Peyer's patch (tissue), 4 donors: ENCODE measurements around the gene TMSB15B.

ENCODE experiments used
- POLR2A ChIP-seq, 2 donors: fragments of 450-650 bp; IDR thresholded peaks; one replicate each; pipeline ENCODE4 v1.5.1; 2017; ENCODE audit warnings: antibody characterized with exemption in 2 of 2, mild to moderate bottlenecking in 2 of 2, moderate library complexity in 2 of 2
- TF ChIP-seq, protein P1 (sequence below), 6 experiments: fragments of 450-650 bp in 4 of 6; fragments of 200-600 bp in 2 of 6; sonication (generic) in 1 of 6; IDR thresholded peaks; one replicate each; pipeline ENCODE4 v1.5.1; 2017 to 2019; ENCODE audit warnings: antibody characterized with exemption in 6 of 6, mild to moderate bottlenecking in 3 of 6, moderate library complexity in 1 of 6

- TF ChIP-seq POLR2A (IDR thresholded peaks at IDR 0.05): no peak
- TF ChIP-seq, protein P1, sequence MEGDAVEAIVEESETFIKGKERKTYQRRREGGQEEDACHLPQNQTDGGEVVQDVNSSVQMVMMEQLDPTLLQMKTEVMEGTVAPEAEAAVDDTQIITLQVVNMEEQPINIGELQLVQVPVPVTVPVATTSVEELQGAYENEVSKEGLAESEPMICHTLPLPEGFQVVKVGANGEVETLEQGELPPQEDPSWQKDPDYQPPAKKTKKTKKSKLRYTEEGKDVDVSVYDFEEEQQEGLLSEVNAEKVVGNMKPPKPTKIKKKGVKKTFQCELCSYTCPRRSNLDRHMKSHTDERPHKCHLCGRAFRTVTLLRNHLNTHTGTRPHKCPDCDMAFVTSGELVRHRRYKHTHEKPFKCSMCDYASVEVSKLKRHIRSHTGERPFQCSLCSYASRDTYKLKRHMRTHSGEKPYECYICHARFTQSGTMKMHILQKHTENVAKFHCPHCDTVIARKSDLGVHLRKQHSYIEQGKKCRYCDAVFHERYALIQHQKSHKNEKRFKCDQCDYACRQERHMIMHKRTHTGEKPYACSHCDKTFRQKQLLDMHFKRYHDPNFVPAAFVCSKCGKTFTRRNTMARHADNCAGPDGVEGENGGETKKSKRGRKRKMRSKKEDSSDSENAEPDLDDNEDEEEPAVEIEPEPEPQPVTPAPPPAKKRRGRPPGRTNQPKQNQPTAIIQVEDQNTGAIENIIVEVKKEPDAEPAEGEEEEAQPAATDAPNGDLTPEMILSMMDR (IDR thresholded peaks at IDR 0.05): peak in 4 of 6 experiments; percentile 14 to 43 (median 34)
These were observed 44.4 kb upstream of the TMSB15B start for GRCh38 chrX:103918050-103918449.
